NCI-H774 (cell line): ENCODE results near the gene SYNGR1.
"Not testable (repeated sequence)": the region's sequence is repeated elsewhere in the genome, so short reads cannot be mapped to it uniquely, and the experiment has no call there.

Experiments
- DNase-seq: peaks from one replicate; lab custom pipeline; 2025; lab: John Stamatoyannopoulos, UW

The SYNGR1 gene

GRCh38 chr22:39408173-39408572 is 58.4 kb downstream of the SYNGR1 start:
- no peak for DNase-seq

- no peak for DNase-seq
Observed at GRCh38 chr22:39408807-39409206, 59.0 kb downstream of the SYNGR1 start.

- DNase-seq = no peak
Observed at GRCh38 chr22:39409516-39410029, 59.8 kb downstream of the SYNGR1 start.

- DNase-seq = no peak
Observed at GRCh38 chr22:39410264-39410663, 60.5 kb downstream of the SYNGR1 start.

GRCh38 chr22:39411828-39412365 is 62.1 kb downstream of the SYNGR1 start:
- DNase-seq = not testable (repeated sequence)

- not testable (repeated sequence) for DNase-seq
Observed at GRCh38 chr22:39413204-39413603, 63.4 kb downstream of the SYNGR1 start.

- DNase-seq = no peak
Observed at GRCh38 chr22:39414377-39414776, 64.6 kb downstream of the SYNGR1 start.

GRCh38 chr22:39414886-39415285 is 65.1 kb downstream of the SYNGR1 start:
- no peak for DNase-seq

- DNase-seq = no peak
Observed at GRCh38 chr22:39415506-39415905, 65.7 kb downstream of the SYNGR1 start.

- DNase-seq = no peak
Observed at GRCh38 chr22:39416319-39416718, 66.5 kb downstream of the SYNGR1 start.

- no peak for DNase-seq
Observed at GRCh38 chr22:39417641-39418040, 67.8 kb downstream of the SYNGR1 start.

GRCh38 chr22:39418696-39419095 is 68.9 kb downstream of the SYNGR1 start:
- DNase-seq = no peak

- no peak for DNase-seq
Observed at GRCh38 chr22:39419096-39419495, 69.3 kb downstream of the SYNGR1 start.

GRCh38 chr22:39419911-39420310 is 70.1 kb downstream of the SYNGR1 start:
- DNase-seq = no peak

GRCh38 chr22:39421691-39422090 is 71.9 kb downstream of the SYNGR1 start:
- no peak for DNase-seq

GRCh38 chr22:39422101-39422500 is 72.3 kb downstream of the SYNGR1 start:
- no peak for DNase-seq

- no peak for DNase-seq
Observed at GRCh38 chr22:39422721-39423120, 72.9 kb downstream of the SYNGR1 start.

GRCh38 chr22:39423976-39424375 is 74.2 kb downstream of the SYNGR1 start:
- DNase-seq = no peak

- no peak for DNase-seq
Observed at GRCh38 chr22:39426380-39427043, 76.7 kb downstream of the SYNGR1 start.

- no peak for DNase-seq
Observed at GRCh38 chr22:39427751-39428596, 78.2 kb downstream of the SYNGR1 start.

- DNase-seq = no peak
Observed at GRCh38 chr22:39428597-39429071, 78.8 kb downstream of the SYNGR1 start.

- no peak for DNase-seq
Observed at GRCh38 chr22:39429186-39429585, 79.4 kb downstream of the SYNGR1 start.
